ENCODE results near the gene EPS8L1. TPM values are rescaled to one million over a fixed set of nuclear protein-coding genes. Genes with fewer than 3 reads are reported as not detected.
"Not testable (repeated sequence)": the region's sequence is repeated elsewhere in the genome, so short reads cannot be mapped to it uniquely, and the experiment has no call there.

The EPS8L1 gene
- total RNA-seq, 1 donor = 2.2 TPM

- TF ChIP-seq CTCF (IDR thresholded peaks at IDR 0.05; ENCODE audit: insufficient read depth, low read depth, low read length) = no peak
- no peak for DNase-seq (ENCODE audit: low read depth)
- no peak overlapping the region for H3K4me3 ChIP-seq (ENCODE audit: low read depth, low read length)
Measured at GRCh38 chr19:55105237-55105636, 29.6 kb downstream of the EPS8L1 start.

GRCh38 chr19:55106591-55106990 lies 30.9 kb downstream of the EPS8L1 start:
- TF ChIP-seq CTCF (IDR thresholded peaks at IDR 0.05; ENCODE audit: insufficient read depth, low read depth, low read length) = no peak
- DNase-seq (ENCODE audit: low read depth) = no peak
- no peak overlapping the region for H3K4me3 ChIP-seq (ENCODE audit: low read depth, low read length)

- H3K4me3 ChIP-seq (ENCODE audit: low read depth, low read length); DNase-seq (ENCODE audit: low read depth): not testable (repeated sequence)
Measured at GRCh38 chr19:55107252-55107651, 31.6 kb downstream of the EPS8L1 start.

GRCh38 chr19:55109527-55110291 lies 34.0 kb downstream of the EPS8L1 start:
- no peak for DNase-seq (ENCODE audit: low read depth)
- TF ChIP-seq CTCF (IDR thresholded peaks at IDR 0.05; ENCODE audit: insufficient read depth, low read depth, low read length) = no peak
- no peak overlapping the region for H3K4me3 ChIP-seq (ENCODE audit: low read depth, low read length)

- no peak overlapping the region for H3K4me3 ChIP-seq (ENCODE audit: low read depth, low read length)
- TF ChIP-seq CTCF (IDR thresholded peaks at IDR 0.05; ENCODE audit: insufficient read depth, low read depth, low read length) = no peak
- DNase-seq (ENCODE audit: low read depth) = peak; percentile 17
Measured at GRCh38 chr19:55111238-55111831, 35.7 kb downstream of the EPS8L1 start.

DNA sequence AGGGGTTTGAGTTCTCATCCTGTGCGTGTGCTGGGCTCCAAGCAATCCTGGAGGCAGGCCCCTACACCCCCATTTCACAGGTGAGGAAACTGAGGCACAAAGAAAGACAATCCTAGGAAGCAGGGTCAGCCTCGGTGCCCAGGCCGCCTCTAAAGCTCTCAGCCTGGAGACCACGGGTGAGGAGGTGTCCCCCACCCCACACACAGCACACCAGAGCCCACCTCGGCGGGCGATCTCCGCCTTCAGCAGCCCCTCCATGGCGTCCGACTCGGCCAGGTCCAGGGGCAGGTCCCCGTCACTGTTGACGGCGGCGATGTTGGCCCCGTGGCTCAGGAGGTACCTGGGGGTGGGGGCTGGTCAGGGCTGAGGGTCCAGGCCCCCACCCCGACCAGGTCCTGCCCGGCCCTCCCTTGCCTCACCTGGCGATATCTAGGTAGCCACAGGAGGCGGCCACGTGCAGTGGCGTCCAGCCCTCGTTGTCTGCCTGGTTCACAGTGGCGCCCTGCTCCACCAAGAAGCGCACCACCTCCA lies 36.6 kb downstream of the EPS8L1 start:
- no peak for DNase-seq (ENCODE audit: low read depth)
- H3K4me3 ChIP-seq (ENCODE audit: low read depth, low read length) = no peak overlapping the region
- no peak for TF ChIP-seq CTCF (IDR thresholded peaks at IDR 0.05; ENCODE audit: insufficient read depth, low read depth, low read length)

GRCh38 chr19:55112777-55113569 lies 37.3 kb downstream of the EPS8L1 start:
- H3K4me3 ChIP-seq (ENCODE audit: low read depth, low read length) = no peak overlapping the region
- no peak for TF ChIP-seq CTCF (IDR thresholded peaks at IDR 0.05; ENCODE audit: insufficient read depth, low read depth, low read length)
- peak; percentile 16 for DNase-seq (ENCODE audit: low read depth)
